ENCODE results near the gene UHRF2.

GRCh38 chr9:6479959-6480358 lies 67.0 kb downstream of the UHRF2 start:
- TF ChIP-seq BHLHE40 (IDR thresholded peaks at IDR 0.05; ENCODE audit: borderline replicate concordance) (no peak), NFRKB (IDR thresholded peaks at IDR 0.05) (no peak), SUZ12 (IDR thresholded peaks at IDR 0.05) (no peak)
